ENCODE measurements around the gene TBC1D16. TPM values are rescaled to one million over a fixed set of nuclear protein-coding genes. Genes with fewer than 3 reads are reported as not detected.
A peak's percentile ranks its signal among the peaks of the same experiment; 100 is the strongest.

TBC1D16 gene
- 10 to 100 TPM; 12.2 to 42.0 (median 37.9) TPM for polyA plus RNA-seq

DNA sequence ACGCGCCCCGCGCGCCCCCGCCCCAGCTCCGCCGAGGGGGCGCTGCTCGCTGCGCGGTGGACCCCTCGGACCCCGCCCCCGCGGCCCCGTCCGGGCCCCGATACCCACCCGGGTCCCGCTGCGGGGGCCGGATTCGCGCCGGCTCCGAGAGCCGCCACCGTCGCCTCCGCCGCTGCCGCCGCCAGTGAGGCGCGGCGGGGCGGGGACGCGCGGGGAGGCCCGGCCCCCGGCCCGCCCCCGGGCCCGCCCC, at the start of gene TBC1D16:
TSS of gene TBC1D16 (minus strand) at position 186 of the 250 bp plus-strand sequence. CDS start 22,325 bp downstream, outside the sequence.
- H3K27ac ChIP-seq (ENCODE audit: low read depth, low read length), result peak within 1 kb of the TSS; percentile 93
- 0 to 3% (median 1%) methylated on average over 21 to 37 of the region's 46 CpGs for WGBS, 3 donors

- no peak overlapping the region for H3K27ac ChIP-seq (ENCODE audit: low read depth, low read length)
- 86 to 94% (median 89%) methylated on average over 15 of the region's 15 CpGs for WGBS, 3 donors
Observed at GRCh38 chr17:80084773-80085172, 49.1 kb upstream of the TBC1D16 start.

GRCh38 chr17:80083136-80083661, 47.5 kb upstream of the TBC1D16 start:
- no peak overlapping the region for H3K27ac ChIP-seq (ENCODE audit: low read depth, low read length)
- 70 to 89% (median 87%) methylated on average over 13 of the region's 13 CpGs for WGBS, 3 donors

DNA sequence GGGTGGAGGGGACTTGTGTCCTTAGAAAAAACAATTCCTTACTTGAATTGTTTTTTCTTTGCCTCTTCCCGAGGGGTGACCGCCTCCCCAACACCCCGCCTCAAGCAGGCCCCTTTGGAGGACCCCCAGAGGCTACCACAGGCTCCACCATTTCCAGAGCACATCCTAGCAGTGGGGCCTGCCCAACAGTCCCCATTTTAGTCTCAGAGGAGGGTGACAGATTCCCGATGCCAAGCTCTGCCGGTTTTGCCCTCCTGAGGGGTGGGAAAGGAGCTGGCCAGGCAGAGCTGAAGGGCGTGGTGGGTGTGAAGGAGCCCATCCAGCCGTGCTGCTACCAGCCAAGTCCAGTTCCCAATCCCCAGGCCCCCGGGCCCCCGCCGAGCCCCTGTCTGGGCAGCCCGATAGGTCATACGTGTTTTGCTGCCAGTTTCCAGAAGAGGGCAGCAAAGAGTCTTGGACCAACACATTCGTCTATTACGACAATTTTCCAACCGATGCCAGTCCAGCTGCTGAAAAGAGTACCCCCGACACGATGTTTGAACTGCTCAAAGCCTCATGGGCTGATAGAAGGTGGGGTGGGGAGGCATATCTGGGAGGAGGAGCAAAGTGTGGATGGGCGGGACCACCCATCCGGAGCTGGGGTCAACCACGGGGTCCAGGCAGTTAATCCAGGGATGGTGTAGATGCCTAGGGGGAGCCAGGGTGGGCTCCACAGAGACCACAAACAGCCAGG, 46.9 kb upstream of the TBC1D16 start:
- WGBS, 3 donors, result 25 to 31% (median 29%) methylated on average over 20 of the region's 20 CpGs
- H3K27ac ChIP-seq (ENCODE audit: low read depth, low read length), result no peak overlapping the region

DNA sequence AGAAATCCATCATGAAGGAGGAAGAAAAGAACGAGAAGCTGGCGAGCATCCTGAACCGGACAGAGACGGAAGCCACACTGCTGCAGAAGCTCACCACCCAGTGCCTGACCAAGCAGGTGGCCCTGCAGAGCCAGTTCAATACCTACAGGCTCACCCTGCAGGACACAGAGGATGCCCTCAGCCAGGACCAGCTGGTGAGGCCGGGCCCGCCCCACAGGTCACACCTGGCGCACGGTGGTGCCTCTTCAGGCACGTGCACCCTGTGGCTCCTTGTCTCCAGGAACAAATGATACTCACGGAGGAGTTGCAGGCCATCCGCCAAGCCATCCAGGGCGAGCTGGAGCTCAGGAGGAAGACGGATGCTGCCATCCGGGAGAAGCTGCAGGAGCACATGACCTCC, 45.9 kb upstream of the TBC1D16 start:
- no peak overlapping the region for H3K27ac ChIP-seq (ENCODE audit: low read depth, low read length)
- 90 to 92% (median 91%) methylated on average over 14 of the region's 14 CpGs for WGBS, 3 donors

DNA sequence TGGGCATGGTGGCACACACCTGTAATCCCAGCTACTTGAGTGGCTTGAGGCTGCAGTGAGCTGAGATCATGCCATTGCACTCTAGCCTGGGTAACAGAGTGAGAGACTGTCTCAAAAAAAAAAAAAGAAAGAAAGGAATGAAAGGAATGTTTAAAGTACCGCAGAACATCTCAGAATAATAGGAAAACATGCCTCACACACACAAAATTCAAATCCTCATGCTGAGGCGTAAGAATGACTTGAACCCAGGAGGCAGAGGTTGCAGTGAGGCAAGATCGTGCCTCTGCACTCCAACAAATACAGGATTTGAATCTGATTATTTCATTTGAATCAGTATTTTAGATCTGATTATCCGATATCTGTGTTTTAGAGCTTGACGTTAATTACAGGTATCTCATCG, 44.4 kb upstream of the TBC1D16 start:
- 81 to 86% (median 85%) methylated on average over 6 of the region's 6 CpGs for WGBS, 3 donors
- H3K27ac ChIP-seq (ENCODE audit: low read depth, low read length), result no peak overlapping the region

DNA sequence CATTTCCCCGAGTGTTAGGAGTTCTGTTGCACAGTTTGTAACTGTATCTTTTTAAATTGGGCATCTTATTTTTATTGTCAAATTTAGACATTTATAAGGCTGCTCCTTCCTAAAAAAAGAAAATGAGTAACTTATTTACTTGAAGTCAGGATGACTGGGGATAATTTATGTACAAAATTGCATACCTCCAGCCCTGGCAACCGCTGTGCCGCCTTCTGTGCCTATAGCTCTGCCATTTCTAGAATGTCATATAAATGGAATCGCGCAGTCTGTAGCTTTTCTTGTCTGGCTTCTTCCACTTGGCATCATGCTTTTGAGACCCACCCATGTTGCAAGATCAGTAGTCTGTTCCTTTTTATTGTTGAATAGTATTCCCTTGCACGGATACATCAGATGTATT, 36.7 kb upstream of the TBC1D16 start:
- 93 to 96% (median 95%) methylated on average over 6 of the region's 6 CpGs for WGBS, 3 donors
- H3K27ac ChIP-seq (ENCODE audit: low read depth, low read length), result no peak overlapping the region

- 12 to 24% (median 22%) methylated on average over 20 of the region's 20 CpGs for WGBS, 3 donors
- peak overlapping the region; percentile 72 for H3K27ac ChIP-seq (ENCODE audit: low read depth, low read length)
Observed at GRCh38 chr17:80071116-80071841, 35.6 kb upstream of the TBC1D16 start.

- WGBS, 3 donors, result 62 to 67% (median 64%) methylated on average over 15 of the region's 15 CpGs
- H3K27ac ChIP-seq (ENCODE audit: low read depth, low read length), result peak overlapping the region; percentile 72
Observed at GRCh38 chr17:80070375-80071115, 34.9 kb upstream of the TBC1D16 start.

GRCh38 chr17:80068301-80069222, 32.9 kb upstream of the TBC1D16 start:
- 37 to 62% (median 47%) methylated on average over 23 of the region's 23 CpGs for WGBS, 3 donors
- peak overlapping the region; percentile 46 for H3K27ac ChIP-seq (ENCODE audit: low read depth, low read length)

DNA sequence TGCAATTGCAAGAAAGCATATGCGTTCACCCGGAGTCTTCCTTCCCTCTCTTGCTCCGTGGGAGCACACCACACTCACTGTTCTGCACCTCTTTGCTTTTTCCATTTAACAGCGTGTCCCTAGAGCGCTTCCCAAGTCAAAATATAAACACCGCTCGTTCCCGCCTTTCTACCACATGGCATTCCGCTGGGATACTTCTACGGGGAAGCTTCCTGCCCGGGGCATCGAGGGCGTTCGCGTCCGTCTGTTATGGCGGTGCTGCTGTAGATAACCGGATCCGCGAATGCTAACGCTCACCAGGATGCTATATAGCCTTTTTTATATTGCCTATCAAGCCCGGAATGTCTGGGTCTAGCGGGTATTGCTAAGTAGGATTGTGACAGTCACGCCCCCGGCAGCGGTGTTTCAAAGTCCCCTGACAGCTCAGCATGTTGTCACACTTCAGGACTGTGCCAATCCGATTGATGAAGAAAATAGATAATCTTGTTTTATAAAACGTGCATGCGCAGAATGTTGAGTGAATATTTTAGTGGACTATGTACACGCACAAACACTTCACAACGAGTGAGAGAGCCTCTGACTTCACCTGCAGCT, 31.8 kb upstream of the TBC1D16 start:
- WGBS, 3 donors, result 94 to 95% (median 95%) methylated on average over 31 of the region's 31 CpGs
- H3K27ac ChIP-seq (ENCODE audit: low read depth, low read length), result no peak overlapping the region

GRCh38 chr17:80065478-80066170, 30.0 kb upstream of the TBC1D16 start:
- 74 to 90% (median 79%) methylated on average over 31 to 32 of the region's 32 CpGs for WGBS, 3 donors

DNA sequence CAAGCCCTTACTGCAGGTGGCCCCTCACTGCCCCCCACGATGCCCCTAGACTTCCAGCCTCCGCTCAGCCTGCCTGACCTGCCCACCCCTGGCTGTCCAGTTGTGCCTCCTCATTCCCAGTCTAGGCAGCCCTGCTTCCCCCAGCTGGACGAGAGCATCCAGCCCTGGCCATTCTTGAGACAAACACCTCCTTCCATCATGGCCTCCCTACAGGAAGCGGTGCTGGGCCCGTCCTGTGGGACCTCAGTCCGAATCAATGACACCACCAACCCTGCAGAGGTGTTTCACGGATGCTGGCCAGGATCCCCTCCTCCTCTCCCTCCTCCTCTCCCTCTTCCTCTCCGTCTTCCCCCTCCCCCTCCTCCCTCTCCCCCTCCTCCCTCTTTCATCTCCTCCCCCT, 29.0 kb upstream of the TBC1D16 start:
- WGBS, 3 donors, result 69 to 81% (median 79%) methylated on average over 8 of the region's 8 CpGs
- H3K27ac ChIP-seq (ENCODE audit: low read depth, low read length), result no peak overlapping the region

More at GRCh38 chr17:80065478-80066170, 30.0 kb upstream of the TBC1D16 start:
- no peak overlapping the region for H3K27ac ChIP-seq (ENCODE audit: low read depth, low read length)

GRCh38 chr17:80063830-80064585, 28.3 kb upstream of the TBC1D16 start:
- 69 to 91% (median 71%) methylated on average over 27 of the region's 27 CpGs for WGBS, 3 donors

DNA sequence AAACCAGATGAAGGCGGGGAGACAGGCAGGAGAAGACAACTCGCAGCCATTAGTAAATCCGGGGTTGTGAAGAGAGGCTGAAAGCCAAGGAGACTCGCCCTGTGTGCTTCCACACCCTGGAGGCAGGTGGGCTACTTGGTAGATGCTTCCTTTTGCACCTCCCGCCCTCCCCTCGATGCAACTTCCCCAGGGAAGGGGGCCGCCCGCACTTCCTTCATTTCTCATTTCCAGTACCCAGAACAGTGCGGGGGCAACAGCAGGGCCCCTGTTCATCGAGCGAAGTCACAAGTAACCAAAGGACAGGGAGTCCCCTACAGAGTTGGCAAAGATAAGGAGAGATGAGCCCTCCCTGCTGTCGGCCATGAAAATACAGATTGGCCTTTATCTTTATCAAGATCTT, 25.7 kb upstream of the TBC1D16 start:
- WGBS, 3 donors, result 80 to 88% (median 82%) methylated on average over 12 of the region's 12 CpGs
- H3K27ac ChIP-seq (ENCODE audit: low read depth, low read length), result no peak overlapping the region

More at GRCh38 chr17:80063830-80064585, 28.3 kb upstream of the TBC1D16 start:
- H3K27ac ChIP-seq (ENCODE audit: low read depth, low read length), result no peak overlapping the region

GRCh38 chr17:80060644-80061043, 25.0 kb upstream of the TBC1D16 start:
- H3K27ac ChIP-seq (ENCODE audit: low read depth, low read length), result no peak overlapping the region
- 76 to 83% (median 76%) methylated on average over 4 of the region's 4 CpGs for WGBS, 3 donors
